ENCODE measurements around the gene DPEP2.

The DPEP2 gene

DNA sequence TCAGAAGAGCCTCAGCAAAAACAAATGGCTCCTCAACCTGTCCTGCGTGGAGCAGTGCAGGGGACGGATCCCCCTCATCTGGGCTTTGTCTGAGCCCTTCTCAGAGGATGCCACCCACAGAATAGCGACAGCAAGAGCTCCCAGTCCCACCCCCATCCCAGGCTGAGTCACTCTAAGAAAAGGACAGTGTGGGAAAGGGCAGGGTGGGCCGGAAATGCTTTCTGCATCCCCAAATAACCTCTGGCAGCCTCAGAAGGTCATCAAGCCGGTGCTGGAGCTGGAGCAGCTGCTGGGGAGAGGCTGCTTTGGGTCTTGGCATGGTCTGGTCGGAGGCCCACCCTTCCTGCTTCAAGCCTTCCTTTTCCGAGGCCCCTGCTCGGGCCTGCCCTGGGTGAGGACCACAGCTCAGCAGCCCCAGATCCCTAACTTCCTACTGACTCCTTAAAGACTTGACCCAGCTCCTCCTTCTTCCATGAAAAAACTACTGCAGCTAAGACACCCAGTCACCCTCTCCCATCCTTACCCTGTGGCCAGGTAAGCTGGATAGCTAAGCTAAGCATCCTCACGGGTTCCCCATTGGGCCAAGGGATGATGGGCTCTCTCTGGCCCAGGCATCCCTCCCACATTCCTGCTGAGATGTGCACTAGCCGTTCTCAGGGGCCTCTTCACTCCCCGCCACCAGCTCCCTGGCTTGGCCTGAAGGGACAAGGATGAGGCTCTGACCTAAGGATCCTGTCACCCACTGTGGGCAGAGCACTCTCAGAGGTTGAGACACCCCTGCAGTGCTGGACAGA, 39.6 kb downstream of the DPEP2 start:
- H3K4ac ChIP-seq (ENCODE audit: low read depth in 1 of 2, low read length in 2 of 2), result no peak overlapping the region
- no peaks in the 10 kb centered on the region for H3K27me3 ChIP-seq (ENCODE audit: control insufficient read depth in 1 of 2, insufficient read depth in 1 of 2, low read length in 2 of 2)
- WGBS, result 54% methylated on average over 10 of the region's 11 CpGs
- H3K9ac ChIP-seq (ENCODE audit: low read length), result peak overlapping the region; percentile 40
- peak overlapping the region in 1 of 2 experiments; percentile 0 for H2BK12ac ChIP-seq (ENCODE audit: low read length in 2 of 2)
- no peak overlapping the region for H2BK5ac ChIP-seq (ENCODE audit: low read depth, low read length, poor library complexity, severe bottlenecking)
- peaks cover 31% of the 10 kb centered on the region for H3K4me1 ChIP-seq (ENCODE audit: control insufficient read depth, insufficient read depth, low read depth, low read length)
- H3K14ac ChIP-seq (ENCODE audit: low read length in 2 of 2), result peak overlapping the region in 1 of 2 experiments; percentile 5
- peak overlapping the region in 1 of 2 experiments; percentile 13 for H3K23ac ChIP-seq (ENCODE audit: low read length in 2 of 2)
- peaks cover 80 to 85% of the 10 kb centered on the region in 2 experiments for H3K36me3 ChIP-seq (ENCODE audit: control insufficient read depth in 1 of 2, insufficient read depth in 2 of 2, low read depth in 1 of 2, low read length in 2 of 2)
- peak overlapping the region; percentile 23 for H2BK15ac ChIP-seq (ENCODE audit: low read depth, poor library complexity, severe bottlenecking)
- no peak overlapping the region for H3K4me2 ChIP-seq (ENCODE audit: low read length, poor library complexity, severe bottlenecking)
- peaks cover 64% of the 10 kb centered on the region for H3K79me1 ChIP-seq (replicated peaks; ENCODE audit: low read length, poor library complexity, severe bottlenecking)
- H3K4me3 ChIP-seq (ENCODE audit: insufficient read depth in 1 of 2, low read depth in 1 of 2, low read length in 2 of 2), result peak overlapping the region in 1 of 2 experiments; percentile 15
- no peak overlapping the region for H2AK5ac ChIP-seq (ENCODE audit: low read length, severe bottlenecking)
- peak overlapping the region; percentile 43 to 52 for H3K18ac ChIP-seq (ENCODE audit: low read depth in 1 of 2, low read length in 2 of 2)
- H3K9me3 ChIP-seq (ENCODE audit: control insufficient read depth, low read length), result no peaks in the 10 kb centered on the region
- no peak overlapping the region for H3K27ac ChIP-seq (ENCODE audit: low read length, poor library complexity, severe bottlenecking)
- H4K8ac ChIP-seq (ENCODE audit: low read length), result peak overlapping the region; percentile 66
- H4K91ac ChIP-seq (ENCODE audit: low read length), result peak overlapping the region; percentile 76
- no peak overlapping the region for H2AFZ ChIP-seq (ENCODE audit: low read depth, low read length)
- no peak overlapping the region for H2BK120ac ChIP-seq (ENCODE audit: low read depth, low read length)
- peak; percentile 75 for DNase-seq

DNA sequence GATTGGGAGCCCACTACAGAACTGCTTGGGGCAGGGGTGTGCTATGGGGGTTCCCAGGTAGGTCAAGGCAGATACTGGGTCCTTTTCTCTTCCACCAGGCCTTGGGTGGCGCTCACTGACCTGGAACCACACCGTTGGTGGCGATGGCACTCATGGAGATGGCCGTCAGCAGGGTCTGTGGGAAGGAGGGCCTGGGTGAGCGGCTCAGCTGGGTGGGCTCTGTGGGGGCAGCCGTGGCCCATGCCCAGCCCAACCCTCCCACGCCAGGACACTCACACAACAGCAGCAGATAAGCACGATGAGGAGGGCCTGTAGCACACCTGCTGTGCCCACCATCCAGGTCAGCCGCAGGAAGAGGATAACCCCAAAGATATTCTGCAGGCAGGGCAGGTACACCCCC, 41.7 kb downstream of the DPEP2 start:
- Histone ChIP-seq H2BK5ac (ENCODE audit: low read depth, low read length, poor library complexity, severe bottlenecking) (no peak overlapping the region), H2BK12ac (ENCODE audit: low read length in 2 of 2) (no peak overlapping the region), H3K14ac (ENCODE audit: low read length in 2 of 2) (no peak overlapping the region), H3K4me2 (ENCODE audit: low read length, poor library complexity, severe bottlenecking) (no peak overlapping the region), H2BK15ac (ENCODE audit: low read depth, poor library complexity, severe bottlenecking) (no peak overlapping the region), H3K27ac (ENCODE audit: low read length, poor library complexity, severe bottlenecking) (no peak overlapping the region), H3K18ac (ENCODE audit: low read depth in 1 of 2, low read length in 2 of 2) (no peak overlapping the region), H3K9ac (ENCODE audit: low read length) (no peak overlapping the region), H3K27me3 (ENCODE audit: control insufficient read depth in 1 of 2, insufficient read depth in 1 of 2, low read length in 2 of 2) (no peaks in the 10 kb centered on the region), H3K4me1 (ENCODE audit: control insufficient read depth, insufficient read depth, low read depth, low read length) (peaks cover 19% of the 10 kb centered on the region), H3K9me3 (ENCODE audit: control insufficient read depth, low read length) (no peaks in the 10 kb centered on the region), H3K4ac (ENCODE audit: low read depth in 1 of 2, low read length in 2 of 2) (no peak overlapping the region), H3K36me3 (ENCODE audit: control insufficient read depth in 1 of 2, insufficient read depth in 2 of 2, low read depth in 1 of 2, low read length in 2 of 2) (peaks cover 78 to 84% of the 10 kb centered on the region in 2 experiments), H3K4me3 (ENCODE audit: insufficient read depth in 1 of 2, low read depth in 1 of 2, low read length in 2 of 2) (no peak overlapping the region), H3K23ac (ENCODE audit: low read length in 2 of 2) (no peak overlapping the region), H3K79me1 (replicated peaks; ENCODE audit: low read length, poor library complexity, severe bottlenecking) (peaks cover 59% of the 10 kb centered on the region), H4K8ac (ENCODE audit: low read length) (no peak overlapping the region), H4K91ac (ENCODE audit: low read length) (no peak overlapping the region), H2AFZ (ENCODE audit: low read depth, low read length) (no peak overlapping the region), H2AK5ac (ENCODE audit: low read length, severe bottlenecking) (no peak overlapping the region), H2BK120ac (ENCODE audit: low read depth, low read length) (no peak overlapping the region)
- no peak for DNase-seq
- 97% methylated on average over 9 of the region's 9 CpGs for WGBS

DNA sequence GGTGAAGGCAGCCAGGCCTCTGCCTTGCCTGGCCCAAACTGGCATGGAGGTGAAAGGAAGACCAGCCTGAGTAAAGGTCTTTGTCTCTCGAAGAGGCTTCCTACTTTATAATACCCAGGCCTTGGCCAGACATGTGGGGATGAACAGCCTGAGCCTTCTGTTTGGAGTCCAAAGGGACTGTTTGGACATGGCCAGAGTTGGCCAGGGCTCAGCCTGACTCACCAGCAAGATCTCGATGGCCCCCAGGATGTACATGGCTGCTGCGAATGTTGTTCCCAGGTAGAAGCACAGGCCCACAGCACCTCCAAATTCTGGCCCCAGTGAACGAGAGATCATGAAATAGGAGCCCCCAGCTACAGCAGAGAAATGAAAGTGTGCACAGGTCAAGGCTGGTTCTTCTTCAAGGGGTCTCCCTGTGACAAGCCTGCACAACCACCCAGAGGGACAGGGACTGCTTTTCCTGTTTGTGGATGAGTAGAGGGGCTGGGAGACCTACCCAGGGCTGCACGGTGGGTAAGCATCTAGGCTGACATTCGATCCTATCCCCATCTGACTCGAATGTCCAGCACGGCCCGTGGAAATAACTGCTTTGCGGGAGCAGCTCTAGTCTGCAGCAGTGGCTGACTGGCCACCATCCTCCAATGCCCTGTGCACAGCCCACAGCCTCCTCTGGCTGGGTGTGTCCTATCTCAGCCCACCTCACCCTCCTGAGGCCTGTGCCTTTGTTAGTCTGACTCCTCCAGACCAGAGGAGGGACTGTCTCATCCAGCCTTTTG, 44.7 kb downstream of the DPEP2 start:
- Histone ChIP-seq H3K27ac (ENCODE audit: low read length, poor library complexity, severe bottlenecking) (no peak overlapping the region), H3K4me3 (ENCODE audit: insufficient read depth in 1 of 2, low read depth in 1 of 2, low read length in 2 of 2) (no peak overlapping the region), H3K18ac (ENCODE audit: low read depth in 1 of 2, low read length in 2 of 2) (no peak overlapping the region), H4K91ac (ENCODE audit: low read length) (no peak overlapping the region), H3K14ac (ENCODE audit: low read length in 2 of 2) (no peak overlapping the region), H2BK12ac (ENCODE audit: low read length in 2 of 2) (no peak overlapping the region), H3K4me2 (ENCODE audit: low read length, poor library complexity, severe bottlenecking) (no peak overlapping the region), H3K23ac (ENCODE audit: low read length in 2 of 2) (no peak overlapping the region), H3K9ac (ENCODE audit: low read length) (peak overlapping the region; percentile 13), H2BK5ac (ENCODE audit: low read depth, low read length, poor library complexity, severe bottlenecking) (no peak overlapping the region), H3K36me3 (ENCODE audit: control insufficient read depth in 1 of 2, insufficient read depth in 2 of 2, low read depth in 1 of 2, low read length in 2 of 2) (peaks cover 79 to 84% of the 10 kb centered on the region in 2 experiments), H3K4me1 (ENCODE audit: control insufficient read depth, insufficient read depth, low read depth, low read length) (peaks cover 3% of the 10 kb centered on the region), H3K79me1 (replicated peaks; ENCODE audit: low read length, poor library complexity, severe bottlenecking) (peaks cover 52% of the 10 kb centered on the region), H2AFZ (ENCODE audit: low read depth, low read length) (no peak overlapping the region), H2AK5ac (ENCODE audit: low read length, severe bottlenecking) (no peak overlapping the region), H3K27me3 (ENCODE audit: control insufficient read depth in 1 of 2, insufficient read depth in 1 of 2, low read length in 2 of 2) (no peaks in the 10 kb centered on the region), H4K8ac (ENCODE audit: low read length) (no peak overlapping the region), H2BK15ac (ENCODE audit: low read depth, poor library complexity, severe bottlenecking) (no peak overlapping the region), H3K9me3 (ENCODE audit: control insufficient read depth, low read length) (no peaks in the 10 kb centered on the region), H3K4ac (ENCODE audit: low read depth in 1 of 2, low read length in 2 of 2) (peak overlapping the region in 1 of 2 experiments; percentile 35), H2BK120ac (ENCODE audit: low read depth, low read length) (no peak overlapping the region)
- DNase-seq, result no peak
- WGBS, result 97% methylated on average over 10 of the region's 10 CpGs
